Lung (tissue), 12 donors: ENCODE data around the gene IFT43. TPM values are rescaled to one million over a fixed set of nuclear protein-coding genes. Genes with fewer than 3 reads are reported as not detected.
"Not testable (repeated sequence)": the region's sequence is repeated elsewhere in the genome, so short reads cannot be mapped to it uniquely, and the experiment has no call there.

Experiments used
- ATAC-seq: fragments of 200-7000 bp; cut with Tn5 transposase; one replicate; pipeline ENCODE4 v1.9.1; 2020; ENCODE audit warnings: moderate number of reproducible peaks; ENCODE audit not compliant: insufficient read depth, low FRiP score
- DNase-seq, 3 donors: peaks; one replicate each; pipeline ENCODE4 v3.0.0-alpha.2; 2013 to 2017
- H3K27ac ChIP-seq, 2 donors: one replicate each; pipeline ENCODE4 v1.5.1; 2013; ENCODE audit warnings: mild to moderate bottlenecking in 2 of 2, moderate library complexity in 2 of 2, control low read depth in 1 of 2, inconsistent platforms in 1 of 2, low read depth in 1 of 2, low read length in 1 of 2
- H3K27me3 ChIP-seq, 3 donors: one replicate each; pipeline ENCODE4 v1.5.1; 2013; ENCODE audit warnings: low read length in 2 of 3; ENCODE audit not compliant: control insufficient read depth in 3 of 3, insufficient read depth in 3 of 3
- H3K36me3 ChIP-seq, 4 donors: one replicate each; pipeline ENCODE4 v1.5.1; 2013; ENCODE audit warnings: low read length in 4 of 4, mild to moderate bottlenecking in 1 of 4, moderate library complexity in 1 of 4; ENCODE audit not compliant: control insufficient read depth in 4 of 4, insufficient read depth in 4 of 4
- H3K4me1 ChIP-seq, 5 donors: one replicate each; pipeline ENCODE4 v1.5.1; 2013; ENCODE audit warnings: low read length in 5 of 5, mild to moderate bottlenecking in 2 of 5, moderate library complexity in 1 of 5; ENCODE audit not compliant: control insufficient read depth in 5 of 5, insufficient read depth in 5 of 5
- H3K4me3 ChIP-seq: one replicate; pipeline ENCODE4 v1.5.1; 2013; ENCODE audit warnings: mild to moderate bottlenecking, control low read depth, moderate library complexity
- H3K9ac ChIP-seq, 2 donors: one replicate each; pipeline ENCODE4 v1.5.1; 2013; ENCODE audit warnings: low read length in 2 of 2, control low read depth in 1 of 2; ENCODE audit not compliant: insufficient read depth in 1 of 2
- H3K9me3 ChIP-seq, 4 donors: one replicate each; pipeline ENCODE4 v1.5.1; 2013; ENCODE audit warnings: low read length in 3 of 4, mild to moderate bottlenecking in 1 of 4, moderate library complexity in 1 of 4; ENCODE audit not compliant: control insufficient read depth in 4 of 4, insufficient read depth in 3 of 4
- CTCF ChIP-seq: IDR thresholded peaks from 2 replicates; pipeline ENCODE4 v1.5.1; 2012; ENCODE audit warnings: mild to moderate bottlenecking; ENCODE audit errors: control extremely low read depth, extremely low read depth
- WGBS, 2 donors: extraction: QIAGEN DNeasy Blood & Tissue Kit; methylation state at CpG; one replicate each; pipeline ENCODE4 v1.1.7; 2013; 5-methylcytosine and 5-hydroxymethylcytosine counted together
- polyA plus RNA-seq, 2 donors: library from polyadenylated mRNA; stranded (reverse); fragments of 200-250 nt; gene quantifications; one replicate each; pipeline ENCODE4 v1.2.1, GENCODE V29; 2013
- total RNA-seq, 2 donors: library from RNA; depleted of rRNA in 1 of 2; stranded (reverse); fragments of >200 nt in 1 of 2; gene quantifications; one replicate each; pipeline ENCODE4 v1.2.1, GENCODE V29; 2014 to 2021
- donor health status: control.
- donor health status: control.
- donor health status: Bipolar disorder and iron deficiency.
- donor health status: healthy.
- donor health status: DM: yes; HTN: yes; CAD: no.

The IFT43 gene
- total and polyA plus RNA-seq, 4 donors, result 35.4 to 51.6 (median 40.4) TPM

- no peak for ATAC-seq
- no peak for TF ChIP-seq CTCF
- peaks cover 5 to 39% (median 22%) of the 10 kb centered on the region in 4 donors for H3K36me3 ChIP-seq
- H3K27me3 ChIP-seq, result no peaks in the 10 kb centered on the region
- no peak overlapping the region for H3K9ac ChIP-seq
- no peak for DNase-seq
- peaks cover 0 to 12% (median 6%) of the 10 kb centered on the region in 5 donors for H3K4me1 ChIP-seq
- 94 to 98% methylated on average over 1 of the region's 1 CpG for WGBS, 2 donors
- no peak overlapping the region for H3K4me3 ChIP-seq
- H3K9me3 ChIP-seq, result peaks cover 0 to 4% (median 2%) of the 10 kb centered on the region in 4 donors
- H3K27ac ChIP-seq, result no peak overlapping the region
Observed at GRCh38 chr14:76007379-76007778, 21.8 kb downstream of the IFT43 start.

GRCh38 chr14:76007852-76008251 is 22.3 kb downstream of the IFT43 start:
- no peak overlapping the region for H3K27ac ChIP-seq
- no peak for ATAC-seq
- WGBS, 2 donors, result 93 to 100% methylated on average over 2 of the region's 2 CpGs

GRCh38 chr14:76009627-76010026 is 24.1 kb downstream of the IFT43 start:
- not testable (repeated sequence) for H3K9ac ChIP-seq, DNase-seq, H3K9me3 ChIP-seq, H3K4me3 ChIP-seq, H3K27ac ChIP-seq, ATAC-seq, H3K27me3 ChIP-seq
- Histone ChIP-seq H3K4me1 (peaks cover 0 to 20% (median 9%) of the 10 kb centered on the region in 5 donors), H3K36me3 (peaks cover 7 to 40% (median 26%) of the 10 kb centered on the region in 4 donors)
- WGBS, 2 donors, result 73 to 88% methylated on average over 3 of the region's 3 CpGs

More at GRCh38 chr14:76007852-76008251, 22.3 kb downstream of the IFT43 start:
- TF ChIP-seq CTCF, result no peak
- Histone ChIP-seq H3K9me3 (peaks cover 0 to 4% (median 2%) of the 10 kb centered on the region in 4 donors), H3K9ac (no peak overlapping the region), H3K4me3 (no peak overlapping the region), H3K27me3 (no peaks in the 10 kb centered on the region), H3K4me1 (peaks cover 0 to 16% (median 9%) of the 10 kb centered on the region in 5 donors), H3K36me3 (peaks cover 7 to 36% (median 21%) of the 10 kb centered on the region in 4 donors)
- DNase-seq, result no peak

GRCh38 chr14:76011930-76012329 is 26.4 kb downstream of the IFT43 start:
- Histone ChIP-seq H3K27ac (no peak overlapping the region), H3K4me1 (peaks cover 0 to 20% (median 9%) of the 10 kb centered on the region in 5 donors), H3K36me3 (peaks cover 2 to 34% (median 19%) of the 10 kb centered on the region in 4 donors), H3K4me3 (no peak overlapping the region), H3K27me3 (no peaks in the 10 kb centered on the region), H3K9me3 (no peaks in the 10 kb centered on the region), H3K9ac (no peak overlapping the region)
- no peak for DNase-seq
- no peak for TF ChIP-seq CTCF
- ATAC-seq, result no peak
